Measurements from ENCODE around the gene CLEC3B. TPM values are rescaled to one million over a fixed set of nuclear protein-coding genes. Genes with fewer than 3 reads are reported as not detected.

Gene CLEC3B
- total RNA-seq, 1 experiment from 2014 or later = not detected

DNA sequence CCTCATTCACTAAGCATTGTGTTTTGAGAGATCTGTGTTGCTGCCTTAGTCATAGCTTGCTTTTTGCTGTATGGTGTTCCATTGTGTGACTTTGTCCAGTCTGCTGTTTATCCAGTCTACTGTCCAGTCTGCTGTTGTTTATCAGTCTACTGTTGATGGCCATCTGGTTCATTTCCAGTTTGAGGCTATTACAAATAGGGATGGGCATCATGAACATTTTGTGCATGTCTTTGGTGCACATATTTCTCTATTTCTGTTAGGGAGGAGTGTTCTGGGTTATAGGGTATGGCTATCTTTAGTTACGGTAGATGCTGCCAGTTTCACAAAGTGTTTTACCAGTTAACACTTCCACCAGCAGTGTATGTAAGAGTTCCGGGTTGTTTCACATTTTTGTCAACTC is 22.2 kb upstream of the CLEC3B start:
- Histone ChIP-seq H3K4me3 (ENCODE audit: low read depth in 2 of 2, low read length in 2 of 2) (no peak overlapping the region), H3K27me3 (ENCODE audit: control insufficient read depth, insufficient read depth, low read length) (no peaks in the 10 kb centered on the region), H3K36me3 (ENCODE audit: control insufficient read depth, insufficient read depth, low read length) (peaks cover 5% of the 10 kb centered on the region), H3K27ac (ENCODE audit: low read length) (no peak overlapping the region), H3K4me1 (ENCODE audit: control insufficient read depth, insufficient read depth, low read length) (no peaks in the 10 kb centered on the region), H3K9me3 (ENCODE audit: control insufficient read depth, insufficient read depth, low read depth, low read length) (no peaks in the 10 kb centered on the region)
- no peak for TF ChIP-seq CTCF (IDR thresholded peaks at IDR 0.05)
- TF ChIP-seq POLR2AphosphoS5 (IDR thresholded peaks at IDR 0.05; ENCODE audit: low read depth, low read length) = no peak
- no peak for TF ChIP-seq SIN3A (IDR thresholded peaks at IDR 0.05; ENCODE audit: borderline replicate concordance, insufficient read depth, low read depth, low read length)
- no peak for TF ChIP-seq REST (IDR thresholded peaks at IDR 0.05; ENCODE audit: insufficient read depth in 1 of 2, low read depth in 2 of 2, low read length in 1 of 2)
- no peak for TF ChIP-seq TCF7L2 (IDR thresholded peaks at IDR 0.05; ENCODE audit: low read depth, low read length)
- BruUV-seq (replicated peaks) = no TSS peak
- DNase-seq (ENCODE audit: low read depth, low spot score) (no peak), ATAC-seq (no peak)
- intact Hi-C loops (cut with micrococcal nuclease; ENCODE audit: unreplicated experiment) = no loop called here
- in situ Hi-C loops (cut with HindIII; ENCODE audit: low pct_unique_long_range_greater_than_20kb, low sequenced_read_pairs) = no loop called here
- POLR2A ChIA-PET = no interaction called here
- CTCF ChIA-PET = no interaction called here

- Histone ChIP-seq H3K9me3 (ENCODE audit: control insufficient read depth, insufficient read depth, low read depth, low read length) (no peaks in the 10 kb centered on the region), H3K4me3 (ENCODE audit: low read depth in 2 of 2, low read length in 2 of 2) (no peak overlapping the region), H3K4me1 (ENCODE audit: control insufficient read depth, insufficient read depth, low read length) (no peaks in the 10 kb centered on the region), H3K27ac (ENCODE audit: low read length) (no peak overlapping the region), H3K36me3 (ENCODE audit: control insufficient read depth, insufficient read depth, low read length) (no peaks in the 10 kb centered on the region), H3K27me3 (ENCODE audit: control insufficient read depth, insufficient read depth, low read length) (no peaks in the 10 kb centered on the region)
- no peak for DNase-seq (ENCODE audit: low read depth, low spot score)
- CTCF ChIA-PET = no interaction called here
- in situ Hi-C loops (cut with HindIII; ENCODE audit: low pct_unique_long_range_greater_than_20kb, low sequenced_read_pairs) = no loop called here
- intact Hi-C loops (cut with micrococcal nuclease; ENCODE audit: unreplicated experiment) = no loop called here
- no TSS peak for BruUV-seq (replicated peaks)
- TF ChIP-seq TCF7L2 (IDR thresholded peaks at IDR 0.05; ENCODE audit: low read depth, low read length) (no peak), CTCF (IDR thresholded peaks at IDR 0.05) (no peak), POLR2AphosphoS5 (IDR thresholded peaks at IDR 0.05; ENCODE audit: low read depth, low read length) (no peak), SIN3A (IDR thresholded peaks at IDR 0.05; ENCODE audit: borderline replicate concordance, insufficient read depth, low read depth, low read length) (no peak), REST (IDR thresholded peaks at IDR 0.05; ENCODE audit: insufficient read depth in 1 of 2, low read depth in 2 of 2, low read length in 1 of 2) (no peak)
- no peak for ATAC-seq
- POLR2A ChIA-PET = no interaction called here
Measured at GRCh38 chr3:45007091-45007490, 19.0 kb upstream of the CLEC3B start.

All from Panc1 (cell line).